GM12873 (cell line): Measurements from ENCODE around the gene AFF4.

Source experiments
- CTCF ChIP-seq: IDR thresholded peaks from 2 replicates; pipeline ENCODE4 v1.5.1; 2012; ENCODE audit warnings: low read depth, mild to moderate bottlenecking, moderate library complexity, low read length, control low read depth; ENCODE audit not compliant: insufficient read depth; ENCODE audit errors: missing control alignments

Gene AFF4

GRCh38 chr5:132839426-132840301 lies 123.8 kb downstream of the AFF4 start:
- TF ChIP-seq CTCF, result no peak

GRCh38 chr5:132838516-132839282 lies 124.7 kb downstream of the AFF4 start:
- TF ChIP-seq CTCF, result no peak

- TF ChIP-seq CTCF, result no peak
Measured at GRCh38 chr5:132837868-132838267, 125.6 kb downstream of the AFF4 start.

GRCh38 chr5:132836852-132837251 lies 126.6 kb downstream of the AFF4 start:
- no peak for TF ChIP-seq CTCF

- TF ChIP-seq CTCF, result no peak
Measured at GRCh38 chr5:132834057-132834456, 129.4 kb downstream of the AFF4 start.

GRCh38 chr5:132832612-132833011 lies 130.8 kb downstream of the AFF4 start:
- TF ChIP-seq CTCF, result no peak
